GM11168 (cell line): ENCODE results near the gene SERF1B.
"Not testable (repeated sequence)": the region's sequence is repeated elsewhere in the genome, so short reads cannot be mapped to it uniquely, and the experiment has no call there.

Experiments
- in situ Hi-C: fragments of 300-500 bp; cut with MboI; formaldehyde crosslinking; loops from one replicate; pipeline ENCODE4 v1.12.0; 2022; ENCODE audit warnings: low sequenced_read_pairs; ENCODE audit not compliant: unreplicated experiment

SERF1B gene

DNA sequence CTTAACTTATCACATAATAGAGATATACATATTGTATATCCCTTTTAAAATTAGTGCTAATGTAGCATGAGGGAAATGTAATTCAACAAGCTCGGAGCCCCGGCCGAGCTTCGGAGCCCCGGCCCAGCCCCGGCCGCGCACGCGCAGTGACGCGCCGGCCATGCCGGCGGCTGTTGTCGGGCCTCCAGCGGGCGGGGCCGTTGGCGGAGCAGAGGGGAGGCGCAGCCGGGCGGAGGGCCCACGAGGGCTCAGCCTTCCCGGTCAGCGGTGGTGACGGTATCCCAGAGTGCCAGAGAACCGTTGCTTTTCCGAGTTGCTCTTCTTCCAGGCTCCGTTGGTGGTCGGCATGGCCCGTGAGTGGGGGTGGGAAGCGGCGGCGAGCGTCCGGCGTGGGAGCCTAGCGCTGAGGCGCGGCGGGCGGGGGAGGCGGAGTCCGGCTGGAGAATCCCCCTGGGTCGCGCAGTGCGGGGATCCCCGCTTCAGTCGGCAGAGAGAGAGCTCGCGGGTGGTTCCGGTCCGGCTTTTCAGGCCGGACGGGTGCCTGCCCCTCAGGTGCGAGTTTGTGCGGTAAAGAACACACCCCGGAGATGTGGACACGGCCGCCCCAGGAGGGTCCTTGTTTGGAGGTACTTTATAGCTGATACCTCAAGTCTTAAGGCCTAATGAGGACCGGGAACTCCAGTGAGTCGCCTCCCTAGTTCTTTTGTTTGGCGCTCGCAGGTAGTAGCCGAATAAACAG, at the start of gene SERF1B:
SERF1B (plus strand) TSS at position 146 of the 739 bp plus-strand sequence; CDS start at position 347, 201 bp downstream.
- in situ Hi-C loops, result not testable (repeated sequence)

GRCh38 chr5:69991713-69992112, 33.3 kb upstream of the SERF1B start:
- in situ Hi-C loops, result not testable (repeated sequence)

- in situ Hi-C loops, result not testable (repeated sequence)
Observed at GRCh38 chr5:69995535-69995934, 29.5 kb upstream of the SERF1B start.

DNA sequence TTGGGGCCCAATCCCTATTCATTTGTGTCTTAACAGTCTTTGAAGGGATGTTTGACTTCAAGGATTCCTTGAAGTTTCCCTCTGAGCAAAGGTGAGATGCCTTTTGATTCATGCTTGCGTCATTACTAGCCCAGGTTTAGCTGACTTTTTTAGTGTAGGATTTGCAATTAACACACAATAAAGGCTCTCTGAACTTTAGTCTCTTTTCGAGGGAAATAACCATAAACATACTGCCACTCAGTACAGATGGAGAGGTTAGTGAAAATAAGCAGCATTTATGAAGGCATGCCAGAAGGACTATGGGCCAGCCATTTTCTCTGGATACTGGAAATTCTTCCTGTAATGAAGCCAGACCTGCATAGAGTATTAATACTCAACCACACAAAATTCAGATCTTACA, 4.4 kb upstream of the SERF1B start:
- in situ Hi-C loops, result not testable (repeated sequence)

DNA sequence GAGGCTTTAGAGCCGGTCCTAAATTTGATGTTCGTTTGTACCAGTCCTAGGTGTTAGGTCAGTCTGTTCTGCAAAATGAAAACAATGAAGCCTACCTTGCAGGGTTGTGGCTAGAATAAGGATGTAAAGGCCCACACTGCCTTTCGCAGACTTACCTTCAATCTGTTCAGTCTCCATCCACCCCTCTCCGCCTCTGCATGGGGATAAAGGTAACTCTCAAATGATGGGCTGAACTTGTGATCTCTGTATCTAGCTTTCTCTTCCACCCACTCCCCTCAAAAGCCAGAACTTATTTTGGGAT, 744 bp downstream of the SERF1B start:
- in situ Hi-C loops, result not testable (repeated sequence)

DNA sequence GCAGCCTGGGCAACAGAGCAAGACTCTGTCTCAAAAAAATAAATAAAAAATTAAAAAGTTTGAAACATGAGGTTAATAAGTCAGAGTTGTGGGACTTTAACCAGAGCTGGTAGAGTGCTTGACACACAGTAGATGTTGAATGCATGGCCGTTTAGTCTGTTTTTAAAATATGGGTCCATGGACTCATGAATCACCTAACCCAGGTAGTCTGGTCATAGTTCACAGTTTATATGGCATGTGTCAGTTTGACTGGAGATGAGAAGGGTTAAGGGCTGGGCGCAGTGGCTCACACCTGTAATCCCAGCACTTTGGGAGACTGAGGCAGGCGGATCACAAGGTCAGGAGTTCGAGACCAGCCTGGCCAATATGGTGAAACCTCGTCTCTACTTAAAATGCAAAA, 6.2 kb downstream of the SERF1B start:
- in situ Hi-C loops, result not testable (repeated sequence)

DNA sequence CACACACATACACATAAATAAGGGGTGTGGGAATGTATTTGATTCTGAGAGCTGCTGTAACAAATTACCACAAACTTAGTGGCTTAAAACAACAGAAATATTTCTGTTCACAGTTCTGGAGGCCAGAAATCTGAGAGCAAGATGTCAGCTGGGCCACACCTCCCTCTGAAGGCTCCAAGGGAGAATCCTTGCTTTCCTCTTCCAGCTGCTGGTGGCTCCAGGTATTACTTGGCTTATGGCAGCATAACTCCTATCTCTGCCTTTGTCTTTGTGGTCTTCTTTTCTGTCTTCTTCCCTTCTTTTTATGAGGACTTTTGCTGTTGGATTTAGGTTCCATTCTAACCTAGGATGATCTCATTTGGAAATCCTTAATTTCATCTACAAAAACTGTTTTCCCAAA, 16.4 kb downstream of the SERF1B start:
- in situ Hi-C loops, result not testable (repeated sequence)

GRCh38 chr5:70049790-70050142, 24.7 kb downstream of the SERF1B start:
- in situ Hi-C loops, result not testable (repeated sequence)

- in situ Hi-C loops, result not testable (repeated sequence)
Observed at GRCh38 chr5:70056289-70056942, 31.4 kb downstream of the SERF1B start.

GRCh38 chr5:70057140-70057539, 32.1 kb downstream of the SERF1B start:
- in situ Hi-C loops, result not testable (repeated sequence)

GRCh38 chr5:70077632-70078031, 52.6 kb downstream of the SERF1B start:
- in situ Hi-C loops, result loop anchor here (25.0 kb wide), 1 partner anchor 885 kb away; no protein-coding TSS in a partner anchor

DNA sequence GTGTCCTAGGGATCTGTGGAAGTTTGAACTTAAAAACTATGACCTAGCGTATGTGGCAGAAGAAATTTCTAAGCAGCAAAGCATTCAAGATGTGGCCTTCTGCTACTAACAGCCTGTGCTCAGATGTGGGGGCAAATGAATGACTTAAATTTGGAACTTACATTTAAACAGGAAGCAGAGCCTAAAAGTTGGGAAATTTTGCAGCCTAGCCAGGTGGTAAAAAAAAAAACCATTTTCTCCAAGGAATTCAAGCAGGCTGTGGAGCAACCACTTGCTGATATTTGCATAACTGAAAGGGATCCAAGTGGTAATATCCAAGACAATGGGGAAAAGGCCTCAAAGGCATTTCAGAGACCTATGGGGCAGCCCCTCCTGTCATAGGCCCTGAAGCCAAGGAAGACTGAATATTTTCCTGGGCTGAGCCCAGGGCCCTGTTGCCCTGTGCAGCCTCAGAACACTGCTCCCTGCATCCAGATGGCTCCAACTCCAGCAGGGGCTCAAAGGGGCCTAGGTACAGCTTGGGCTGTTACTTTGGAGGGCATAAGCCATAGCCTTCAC, 63.9 kb downstream of the SERF1B start:
- in situ Hi-C loops, result loop anchor here (25.0 kb wide), 1 partner anchor 873 kb away; no protein-coding TSS in a partner anchor

GRCh38 chr5:70091776-70092175, 66.7 kb downstream of the SERF1B start:
- in situ Hi-C loops, result loop anchor here (25.0 kb wide), 1 partner anchor 871 kb away; no protein-coding TSS in a partner anchor
